Ascending aorta (tissue), 2 donors: ENCODE data around the gene OR2Y1. TPM values are rescaled to one million over a fixed set of nuclear protein-coding genes. Genes with fewer than 3 reads are reported as not detected.
"Not testable (repeated sequence)": the region's sequence is repeated elsewhere in the genome, so short reads cannot be mapped to it uniquely, and the experiment has no call there.

ENCODE experiments used
- DNase-seq, 2 donors: peaks; one replicate each; pipeline ENCODE4 v3.0.0-alpha.2; 2019; ENCODE audit warnings: low spot score in 2 of 2
- H3K27ac ChIP-seq, 2 donors: fragments of 200-600 bp; sonication (generic); one replicate each; pipeline ENCODE4 v1.5.1; 2016 to 2017; ENCODE audit warnings: mild to moderate bottlenecking in 1 of 2
- H3K27me3 ChIP-seq: fragments of 200-600 bp; sonication (generic); one replicate; pipeline ENCODE4 v1.5.1; 2017
- H3K36me3 ChIP-seq, 2 donors: fragments of 200-600 bp; sonication (generic); one replicate each; pipeline ENCODE4 v1.5.1; 2016
- H3K4me1 ChIP-seq, 2 donors: fragments of 200-600 bp; sonication (generic); one replicate each; pipeline ENCODE4 v1.5.1; 2016 to 2017; ENCODE audit warnings: mild to moderate bottlenecking in 1 of 2
- H3K4me3 ChIP-seq, 2 donors: fragments of 200-600 bp; sonication (generic); one replicate each; pipeline ENCODE4 v1.5.1; 2016 to 2017; ENCODE audit warnings: mild to moderate bottlenecking in 1 of 2
- H3K9me3 ChIP-seq, 2 donors: fragments of 200-600 bp; sonication (generic); one replicate each; pipeline ENCODE4 v1.5.1; 2016
- intact Hi-C: fragments of 100-400 bp; cut with DNase I; formaldehyde crosslinking; loops from one replicate; pipeline ENCODE4 v1.15.1; 2023
- total RNA-seq: library from RNA; depleted of rRNA; stranded (reverse); fragments of >200 nt; gene quantifications from one replicate; pipeline ENCODE4 v1.1.0, GENCODE V29; 2016
- TF ChIP-seq, protein P1 (sequence below), 3 experiments: fragments of 200-600 bp in 2 of 3; fragments of 450-650 bp in 1 of 3; sonication (generic) in 2 of 3; IDR thresholded peaks; one replicate each; pipeline ENCODE4 v1.5.1; 2016 to 2019; ENCODE audit warnings: antibody characterized with exemption in 3 of 3, mild to moderate bottlenecking in 1 of 3, moderate library complexity in 1 of 3

The OR2Y1 gene
- total RNA-seq, 1 donor from 2014 or later = not detected

- Histone ChIP-seq H3K27me3 (no peaks in the 10 kb centered on the region), H3K27ac (no peak overlapping the region), H3K4me3 (no peak overlapping the region), H3K9me3 (no peaks in the 10 kb centered on the region), H3K36me3 (no peaks in the 10 kb centered on the region), H3K4me1 (no peaks in the 10 kb centered on the region)
- intact Hi-C loops = no loop called here
- TF ChIP-seq, protein P1, sequence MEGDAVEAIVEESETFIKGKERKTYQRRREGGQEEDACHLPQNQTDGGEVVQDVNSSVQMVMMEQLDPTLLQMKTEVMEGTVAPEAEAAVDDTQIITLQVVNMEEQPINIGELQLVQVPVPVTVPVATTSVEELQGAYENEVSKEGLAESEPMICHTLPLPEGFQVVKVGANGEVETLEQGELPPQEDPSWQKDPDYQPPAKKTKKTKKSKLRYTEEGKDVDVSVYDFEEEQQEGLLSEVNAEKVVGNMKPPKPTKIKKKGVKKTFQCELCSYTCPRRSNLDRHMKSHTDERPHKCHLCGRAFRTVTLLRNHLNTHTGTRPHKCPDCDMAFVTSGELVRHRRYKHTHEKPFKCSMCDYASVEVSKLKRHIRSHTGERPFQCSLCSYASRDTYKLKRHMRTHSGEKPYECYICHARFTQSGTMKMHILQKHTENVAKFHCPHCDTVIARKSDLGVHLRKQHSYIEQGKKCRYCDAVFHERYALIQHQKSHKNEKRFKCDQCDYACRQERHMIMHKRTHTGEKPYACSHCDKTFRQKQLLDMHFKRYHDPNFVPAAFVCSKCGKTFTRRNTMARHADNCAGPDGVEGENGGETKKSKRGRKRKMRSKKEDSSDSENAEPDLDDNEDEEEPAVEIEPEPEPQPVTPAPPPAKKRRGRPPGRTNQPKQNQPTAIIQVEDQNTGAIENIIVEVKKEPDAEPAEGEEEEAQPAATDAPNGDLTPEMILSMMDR (IDR thresholded peaks at IDR 0.05) = no peak
- DNase-seq = no peak
Observed at GRCh38 chr5:180704362-180704761, 35.5 kb downstream of the OR2Y1 start.

GRCh38 chr5:180703912-180704311 is 35.9 kb downstream of the OR2Y1 start:
- Histone ChIP-seq H3K27me3 (no peaks in the 10 kb centered on the region), H3K4me3 (no peak overlapping the region), H3K27ac (no peak overlapping the region), H3K9me3 (no peaks in the 10 kb centered on the region), H3K36me3 (no peaks in the 10 kb centered on the region), H3K4me1 (no peaks in the 10 kb centered on the region)
- no peak for DNase-seq
- TF ChIP-seq, protein P1 (IDR thresholded peaks at IDR 0.05) = no peak
- intact Hi-C loops = no loop called here

DNA sequence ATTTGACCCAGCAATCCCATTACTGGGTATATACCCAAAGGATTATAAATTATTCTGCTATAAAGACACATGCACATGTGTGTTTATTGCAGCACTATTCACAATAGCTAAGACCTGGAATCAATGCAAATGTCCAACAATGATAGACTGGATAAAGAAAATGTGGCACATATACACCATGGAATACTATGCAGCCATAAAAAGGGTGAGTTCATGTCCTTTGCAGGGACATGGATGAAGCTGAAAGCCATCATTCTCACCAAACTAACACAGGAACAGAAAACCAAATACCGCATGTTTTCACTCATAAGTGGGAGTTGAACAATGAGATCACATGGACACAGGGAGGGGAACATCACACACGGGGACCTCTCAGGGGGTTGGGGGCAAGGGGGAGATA is 36.5 kb downstream of the OR2Y1 start:
- H3K27me3 ChIP-seq, H3K9me3 ChIP-seq, H3K4me1 ChIP-seq, intact Hi-C loops, H3K4me3 ChIP-seq, H3K36me3 ChIP-seq, H3K27ac ChIP-seq, DNase-seq: not testable (repeated sequence)

DNA sequence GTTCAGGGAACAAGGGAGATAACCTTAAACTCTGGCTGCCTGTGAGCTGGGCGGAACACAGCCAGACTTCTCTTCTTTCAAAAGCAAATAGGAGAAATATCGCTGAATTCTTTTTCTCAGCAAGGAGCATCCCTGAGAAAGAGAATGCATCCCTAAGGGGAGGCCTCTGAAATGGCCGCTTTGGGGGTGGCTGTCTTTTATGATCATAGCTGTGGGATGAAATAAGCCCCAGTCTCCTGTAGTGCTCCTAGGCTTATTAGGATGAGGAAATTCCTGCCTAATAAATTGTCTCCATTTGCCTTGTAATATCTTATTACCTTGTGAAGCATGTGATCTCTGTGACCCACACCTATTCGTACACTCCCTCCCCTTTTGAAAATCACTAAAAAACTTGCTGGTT is 39.4 kb downstream of the OR2Y1 start:
- H3K9me3 ChIP-seq, DNase-seq, H3K36me3 ChIP-seq, H3K4me3 ChIP-seq, H3K27me3 ChIP-seq, H3K27ac ChIP-seq, intact Hi-C loops, H3K4me1 ChIP-seq: not testable (repeated sequence)

DNA sequence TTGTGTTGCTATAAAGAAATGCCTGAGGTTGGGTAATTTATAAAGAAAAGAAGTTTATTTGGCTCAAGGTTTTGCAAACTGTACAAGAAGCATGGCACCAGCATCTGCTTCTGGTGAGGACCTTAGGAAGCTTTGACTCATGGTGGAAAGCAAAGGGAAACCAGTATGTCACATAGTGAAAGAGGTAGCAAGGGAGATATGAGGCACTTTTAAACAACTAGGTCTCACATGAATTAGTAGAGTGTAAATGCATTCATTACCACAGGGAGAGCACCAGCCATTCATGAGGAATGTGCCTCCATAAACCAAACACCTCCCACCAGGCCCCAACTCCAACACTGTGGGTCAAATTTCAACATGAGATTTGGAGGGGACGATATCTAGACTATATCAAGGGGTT is 40.8 kb downstream of the OR2Y1 start:
- Histone ChIP-seq H3K4me3 (no peak overlapping the region), H3K27me3 (no peaks in the 10 kb centered on the region), H3K9me3 (peaks cover 0 to 2% of the 10 kb centered on the region in 2 donors), H3K4me1 (no peaks in the 10 kb centered on the region), H3K36me3 (no peaks in the 10 kb centered on the region), H3K27ac (no peak overlapping the region)
- intact Hi-C loops = no loop called here
- DNase-seq = no peak
- TF ChIP-seq, protein P1 (IDR thresholded peaks at IDR 0.05) = no peak

DNA sequence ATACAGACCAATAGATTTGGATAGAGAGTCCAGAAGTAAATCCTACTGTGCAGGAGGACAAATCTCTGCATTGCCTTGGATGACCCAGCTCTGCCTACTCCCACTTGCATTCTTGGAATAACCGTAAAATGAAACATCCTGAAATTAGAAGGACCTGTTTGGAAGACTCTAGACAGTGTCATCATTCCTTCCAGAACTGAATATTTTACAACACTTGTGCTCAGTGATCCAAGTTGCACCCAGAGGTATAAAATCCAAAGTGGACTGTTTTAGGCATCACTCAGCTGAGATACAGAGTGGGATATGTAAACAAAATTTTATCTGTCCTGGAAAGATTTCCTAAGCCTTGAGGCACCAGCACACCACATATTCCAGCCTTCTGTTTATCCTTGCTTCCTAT is 43.7 kb downstream of the OR2Y1 start:
- Histone ChIP-seq H3K4me3 (no peak overlapping the region), H3K36me3 (no peaks in the 10 kb centered on the region), H3K9me3 (peaks cover 0 to 2% of the 10 kb centered on the region in 2 donors), H3K4me1 (no peaks in the 10 kb centered on the region), H3K27ac (no peak overlapping the region), H3K27me3 (no peaks in the 10 kb centered on the region)
- DNase-seq = no peak
- intact Hi-C loops = no loop called here
- TF ChIP-seq, protein P1 (IDR thresholded peaks at IDR 0.05) = no peak

DNA sequence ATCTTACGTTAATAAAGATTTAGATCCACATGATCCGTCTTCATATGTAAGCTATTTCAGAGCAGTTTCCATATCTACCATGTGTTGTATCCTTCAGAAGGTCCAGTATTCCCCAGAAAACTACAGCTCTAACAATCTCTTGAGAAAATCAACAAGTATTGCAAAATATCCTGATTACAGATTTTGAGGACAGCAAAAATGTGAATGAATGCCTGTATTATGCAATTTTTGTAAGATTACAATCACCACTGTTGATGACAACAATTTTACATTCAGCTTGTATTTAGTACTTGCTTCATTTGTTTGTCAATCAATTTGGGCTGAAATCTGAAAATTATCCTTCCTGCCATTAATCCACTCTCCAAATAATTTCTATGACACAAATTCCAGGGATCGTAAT is 47.4 kb downstream of the OR2Y1 start:
- no peak overlapping the region for H3K27ac ChIP-seq
- H3K4me3 ChIP-seq = no peak overlapping the region
- no peaks in the 10 kb centered on the region for H3K4me1 ChIP-seq
- intact Hi-C loops = no loop called here
- H3K9me3 ChIP-seq = peaks cover 0 to 2% of the 10 kb centered on the region in 2 donors
- no peak for DNase-seq
- H3K27me3 ChIP-seq = no peaks in the 10 kb centered on the region
- TF ChIP-seq, protein P1 (IDR thresholded peaks at IDR 0.05) = no peak
- H3K36me3 ChIP-seq = no peaks in the 10 kb centered on the region
